Karpas-422 (cell line): ENCODE results near the gene ANO4. TPM values are rescaled to one million over a fixed set of nuclear protein-coding genes. Genes with fewer than 3 reads are reported as not detected.

Source experiments
- DNase-seq: peaks from one replicate; pipeline ENCODE4 v3.0.0-alpha.2; 2015
- H2AFZ ChIP-seq: fragments of 200-600 bp; sonication (generic); 2 replicates; pipeline ENCODE4 v1.6.1; 2014; ENCODE audit warnings: antibody characterized with exemption, low read length, mixed read lengths
- H3K27ac ChIP-seq: fragments of 200-600 bp; sonication (generic); 2 replicates; pipeline ENCODE4 v1.5.1; 2014; ENCODE audit warnings: mild to moderate bottlenecking, low read length, moderate library complexity
- H3K27me3 ChIP-seq: fragments of 200-600 bp; sonication (generic); 2 replicates; pipeline ENCODE4 v1.6.1; 2014; ENCODE audit warnings: low read length, mixed read lengths
- H3K36me3 ChIP-seq: fragments of 200-600 bp; sonication (generic); 2 replicates; pipeline ENCODE4 v1.6.1; 2014; ENCODE audit warnings: low read length, mixed read lengths; ENCODE audit not compliant: insufficient read depth
- H3K4me1 ChIP-seq: fragments of 200-600 bp; sonication (generic); 2 replicates; pipeline ENCODE4 v1.6.1; 2014; ENCODE audit warnings: mild to moderate bottlenecking, low read length, mixed read lengths
- H3K4me2 ChIP-seq: fragments of 200-600 bp; sonication (generic); 2 replicates; pipeline ENCODE4 v1.6.1; 2014; ENCODE audit warnings: low read length, low read depth, mild to moderate bottlenecking; ENCODE audit not compliant: poor library complexity, severe bottlenecking
- H3K4me3 ChIP-seq: fragments of 200-600 bp; sonication (generic); 2 replicates; pipeline ENCODE4 v1.5.1; 2014; ENCODE audit warnings: mild to moderate bottlenecking, antibody characterized with exemption, low read length, mixed read lengths
- H3K79me2 ChIP-seq: fragments of 200-600 bp; sonication (generic); 2 replicates; pipeline ENCODE4 v1.6.1; 2014; ENCODE audit warnings: mild to moderate bottlenecking, low read length, mixed read lengths
- H3K9ac ChIP-seq: fragments of 200-600 bp; sonication (generic); 2 replicates; pipeline ENCODE4 v1.6.0; 2014; ENCODE audit warnings: low read length
- H3K9me2 ChIP-seq: fragments of 200-600 bp; sonication (generic), shearing (Covaris generic); replicated peaks from 2 replicates; pipeline ENCODE4 v1.6.0; 2014; ENCODE audit warnings: mild to moderate bottlenecking, low read length, moderate library complexity; ENCODE audit not compliant: insufficient read depth
- H3K9me3 ChIP-seq: fragments of 300-700, 200-600 bp; sonication (generic); 2 replicates; pipeline ENCODE4 v1.6.1; 2014; ENCODE audit warnings: low read length, mixed read lengths
- H4K20me1 ChIP-seq: fragments of 200-600 bp; sonication (generic); 2 replicates; pipeline ENCODE4 v1.6.1; 2014; ENCODE audit warnings: mild to moderate bottlenecking, antibody characterized with exemption, low read length, low read depth; ENCODE audit not compliant: insufficient read depth
- total RNA-seq: library from RNA; depleted of rRNA; stranded (reverse); fragments of >200 nt; shearing (Covaris generic); gene quantifications from 2 replicates; pipeline ENCODE4 v1.2.3, GENCODE V29; 2014; ENCODE audit warnings: low replicate concordance

Gene ANO4
- total RNA-seq, 1 experiment from 2014 or later: not detected

DNA sequence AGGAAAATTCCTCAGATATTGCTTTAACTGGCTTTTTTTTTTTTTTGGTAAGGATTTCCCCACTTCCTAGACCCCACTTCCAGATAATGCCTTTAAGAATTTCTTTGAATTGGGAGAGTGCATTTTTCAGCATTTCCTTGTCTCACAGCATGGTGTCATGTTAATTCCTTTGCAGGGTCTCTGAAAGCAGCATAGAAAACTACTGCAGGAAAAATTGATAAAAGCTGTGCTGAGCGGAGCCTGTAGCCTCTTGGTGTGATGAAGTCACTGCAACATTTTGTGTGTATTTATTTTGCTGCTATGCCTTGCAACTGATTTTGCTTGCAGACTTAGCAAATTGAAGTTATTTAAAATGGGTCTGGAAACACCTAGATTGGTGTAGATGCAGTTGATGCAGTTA lies 2.7 kb downstream of the ANO4 start:
- Histone ChIP-seq H3K4me3 (no peak overlapping the region), H3K79me2 (no peaks in the 10 kb centered on the region), H4K20me1 (no peaks in the 10 kb centered on the region), H3K4me2 (no peak overlapping the region), H3K9me2 (no peaks in the 10 kb centered on the region), H3K36me3 (no peaks in the 10 kb centered on the region), H3K9me3 (no peaks in the 10 kb centered on the region), H3K9ac (no peak overlapping the region), H2AFZ (no peak overlapping the region), H3K27ac (no peak overlapping the region), H3K4me1 (no peaks in the 10 kb centered on the region), H3K27me3 (no peaks in the 10 kb centered on the region)
- DNase-seq: no peak

- H3K27ac ChIP-seq: no peak overlapping the region
- no peaks in the 10 kb centered on the region for H3K79me2 ChIP-seq
- no peaks in the 10 kb centered on the region for H3K9me3 ChIP-seq
- H3K9ac ChIP-seq: no peak overlapping the region
- no peak overlapping the region for H3K4me2 ChIP-seq
- H3K4me3 ChIP-seq: no peak overlapping the region
- H2AFZ ChIP-seq: no peak overlapping the region
- no peaks in the 10 kb centered on the region for H3K36me3 ChIP-seq
- no peak for DNase-seq
- no peaks in the 10 kb centered on the region for H3K27me3 ChIP-seq
- no peaks in the 10 kb centered on the region for H3K4me1 ChIP-seq
- no peaks in the 10 kb centered on the region for H3K9me2 ChIP-seq
- no peaks in the 10 kb centered on the region for H4K20me1 ChIP-seq
Observed at GRCh38 chr12:100797786-100798185, 3.2 kb downstream of the ANO4 start.

GRCh38 chr12:100798286-100799160 lies 3.9 kb downstream of the ANO4 start:
- Histone ChIP-seq H2AFZ (no peak overlapping the region), H3K4me2 (no peak overlapping the region), H3K9me3 (no peaks in the 10 kb centered on the region), H3K4me1 (no peaks in the 10 kb centered on the region), H3K27ac (no peak overlapping the region), H3K9me2 (no peaks in the 10 kb centered on the region), H3K9ac (no peak overlapping the region), H3K36me3 (no peaks in the 10 kb centered on the region), H3K27me3 (no peaks in the 10 kb centered on the region), H3K79me2 (no peaks in the 10 kb centered on the region), H3K4me3 (no peak overlapping the region), H4K20me1 (no peaks in the 10 kb centered on the region)
- DNase-seq: no peak

- Histone ChIP-seq H3K9me2 (no peaks in the 10 kb centered on the region), H3K9me3 (no peaks in the 10 kb centered on the region), H4K20me1 (no peaks in the 10 kb centered on the region), H3K9ac (no peak overlapping the region), H3K79me2 (no peaks in the 10 kb centered on the region), H3K4me3 (no peak overlapping the region), H3K27me3 (no peaks in the 10 kb centered on the region), H3K4me1 (no peaks in the 10 kb centered on the region), H2AFZ (no peak overlapping the region), H3K4me2 (no peak overlapping the region), H3K27ac (no peak overlapping the region), H3K36me3 (no peaks in the 10 kb centered on the region)
- DNase-seq: no peak
Observed at GRCh38 chr12:100799770-100800169, 5.2 kb downstream of the ANO4 start.

DNA sequence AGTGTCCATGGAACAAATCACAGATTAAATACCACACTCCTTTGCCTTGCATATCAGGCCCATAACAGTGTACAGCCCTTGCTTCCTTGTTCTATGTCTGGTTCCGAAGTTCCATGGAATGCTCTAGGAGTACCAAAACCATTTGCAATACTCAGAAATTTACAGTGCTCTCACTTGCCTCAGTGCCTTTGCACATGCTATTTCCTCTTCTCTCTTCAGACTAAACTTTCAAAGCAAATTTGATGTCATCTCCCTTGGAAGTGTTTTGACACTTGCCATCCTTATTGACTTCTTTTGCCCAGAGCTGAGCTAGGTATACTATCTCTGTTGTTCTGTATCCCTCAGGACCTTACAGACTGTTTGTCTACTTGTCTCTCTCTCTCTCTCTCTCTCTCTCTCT lies 6.1 kb downstream of the ANO4 start:
- no peaks in the 10 kb centered on the region for H3K36me3 ChIP-seq
- H3K9ac ChIP-seq: no peak overlapping the region
- H3K9me2 ChIP-seq: no peaks in the 10 kb centered on the region
- H4K20me1 ChIP-seq: no peaks in the 10 kb centered on the region
- H3K27ac ChIP-seq: no peak overlapping the region
- H2AFZ ChIP-seq: no peak overlapping the region
- no peaks in the 10 kb centered on the region for H3K4me1 ChIP-seq
- no peak overlapping the region for H3K4me2 ChIP-seq
- H3K9me3 ChIP-seq: no peaks in the 10 kb centered on the region
- no peak for DNase-seq
- H3K79me2 ChIP-seq: no peaks in the 10 kb centered on the region
- no peaks in the 10 kb centered on the region for H3K27me3 ChIP-seq
- H3K4me3 ChIP-seq: no peak overlapping the region

DNA sequence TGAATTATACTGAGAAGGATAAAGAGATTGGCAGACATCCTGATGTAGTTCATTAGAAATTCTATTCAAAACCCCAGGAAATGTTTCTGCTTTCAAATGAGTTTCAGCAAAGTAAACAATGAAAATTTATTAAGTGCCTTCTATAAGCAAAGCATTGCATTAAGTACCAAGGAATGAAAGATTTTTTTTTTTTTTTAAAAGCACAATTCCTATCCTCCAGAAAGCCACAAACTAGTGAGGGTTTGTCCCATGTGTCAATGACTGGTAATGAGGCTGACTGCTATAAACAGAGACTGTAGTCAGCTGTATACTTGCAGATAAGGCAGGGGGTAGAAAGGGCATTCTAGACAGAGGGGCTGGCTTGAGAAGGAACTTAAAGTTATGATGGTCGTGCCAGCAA lies 6.7 kb downstream of the ANO4 start:
- Histone ChIP-seq H3K27me3 (no peaks in the 10 kb centered on the region), H3K4me3 (no peak overlapping the region), H3K27ac (no peak overlapping the region), H3K4me1 (no peaks in the 10 kb centered on the region), H3K4me2 (no peak overlapping the region), H3K9ac (no peak overlapping the region), H3K9me2 (no peaks in the 10 kb centered on the region), H3K79me2 (no peaks in the 10 kb centered on the region), H2AFZ (no peak overlapping the region), H4K20me1 (no peaks in the 10 kb centered on the region), H3K36me3 (no peaks in the 10 kb centered on the region), H3K9me3 (no peaks in the 10 kb centered on the region)
- DNase-seq: no peak

DNA sequence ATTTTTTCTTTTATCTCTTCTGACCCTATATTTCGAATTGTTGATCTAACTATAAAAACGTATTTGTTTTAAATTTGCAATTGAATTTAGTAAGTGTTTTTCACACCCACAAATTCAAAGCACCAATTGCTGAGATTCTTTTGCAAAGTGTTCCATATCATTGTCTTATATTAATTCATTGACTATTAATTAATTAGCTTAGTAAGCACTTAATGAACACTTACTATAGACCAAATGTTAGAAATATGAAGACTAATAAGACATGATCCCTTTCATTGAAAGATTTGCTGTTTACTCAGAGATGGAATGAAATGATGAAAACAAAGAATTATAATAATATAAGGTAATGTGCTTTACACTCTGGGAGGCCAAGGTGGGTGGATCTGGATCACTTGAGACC lies 14.2 kb downstream of the ANO4 start:
- H3K27me3 ChIP-seq: no peaks in the 10 kb centered on the region
- H3K4me3 ChIP-seq: no peak overlapping the region
- no peaks in the 10 kb centered on the region for H4K20me1 ChIP-seq
- no peak overlapping the region for H3K27ac ChIP-seq
- no peaks in the 10 kb centered on the region for H3K79me2 ChIP-seq
- H3K4me2 ChIP-seq: no peak overlapping the region
- DNase-seq: no peak
- H3K9me3 ChIP-seq: no peaks in the 10 kb centered on the region
- no peaks in the 10 kb centered on the region for H3K36me3 ChIP-seq
- no peaks in the 10 kb centered on the region for H3K4me1 ChIP-seq
- no peak overlapping the region for H3K9ac ChIP-seq
- H2AFZ ChIP-seq: no peak overlapping the region
- H3K9me2 ChIP-seq: no peaks in the 10 kb centered on the region

DNA sequence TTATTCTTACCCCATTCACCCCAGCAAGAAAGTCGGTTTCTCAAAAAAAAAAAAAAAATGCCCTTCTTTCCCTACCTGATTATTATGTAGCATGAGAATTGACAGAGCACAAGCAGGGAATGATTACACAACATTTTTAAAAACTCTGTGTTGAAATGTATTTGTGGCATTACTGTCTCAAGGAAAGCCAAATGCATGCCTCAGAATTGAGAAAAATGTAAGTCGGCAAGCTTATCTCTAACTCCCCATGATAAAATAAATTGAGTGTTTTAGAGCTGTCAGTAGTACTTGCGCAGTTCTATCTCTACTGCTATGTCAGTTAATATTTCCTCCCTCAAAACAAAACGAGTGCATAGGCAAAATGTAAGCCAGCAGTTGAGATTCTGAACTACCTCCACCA lies 25.7 kb downstream of the ANO4 start:
- H3K9me2 ChIP-seq: no peaks in the 10 kb centered on the region
- H3K79me2 ChIP-seq: no peaks in the 10 kb centered on the region
- no peaks in the 10 kb centered on the region for H3K36me3 ChIP-seq
- H3K27ac ChIP-seq: no peak overlapping the region
- H3K9me3 ChIP-seq: no peaks in the 10 kb centered on the region
- H4K20me1 ChIP-seq: no peaks in the 10 kb centered on the region
- H3K9ac ChIP-seq: no peak overlapping the region
- no peak for DNase-seq
- no peak overlapping the region for H3K4me2 ChIP-seq
- no peaks in the 10 kb centered on the region for H3K27me3 ChIP-seq
- no peak overlapping the region for H2AFZ ChIP-seq
- H3K4me3 ChIP-seq: no peak overlapping the region
- no peaks in the 10 kb centered on the region for H3K4me1 ChIP-seq
